CD4-positive, alpha-beta T cell treated with Interleukin-21 for 1 hour (primary cell): ENCODE results near the gene THAP7.
"Not testable (repeated sequence)": the region's sequence is repeated elsewhere in the genome, so short reads cannot be mapped to it uniquely, and the experiment has no call there.

Experiments used
- DNase-seq: peaks from one replicate; pipeline ENCODE4 v3.0.0-alpha.2; 2020

THAP7 gene

GRCh38 chr22:20977019-20977418 lies 24.9 kb downstream of the THAP7 start:
- DNase-seq = no peak

DNA sequence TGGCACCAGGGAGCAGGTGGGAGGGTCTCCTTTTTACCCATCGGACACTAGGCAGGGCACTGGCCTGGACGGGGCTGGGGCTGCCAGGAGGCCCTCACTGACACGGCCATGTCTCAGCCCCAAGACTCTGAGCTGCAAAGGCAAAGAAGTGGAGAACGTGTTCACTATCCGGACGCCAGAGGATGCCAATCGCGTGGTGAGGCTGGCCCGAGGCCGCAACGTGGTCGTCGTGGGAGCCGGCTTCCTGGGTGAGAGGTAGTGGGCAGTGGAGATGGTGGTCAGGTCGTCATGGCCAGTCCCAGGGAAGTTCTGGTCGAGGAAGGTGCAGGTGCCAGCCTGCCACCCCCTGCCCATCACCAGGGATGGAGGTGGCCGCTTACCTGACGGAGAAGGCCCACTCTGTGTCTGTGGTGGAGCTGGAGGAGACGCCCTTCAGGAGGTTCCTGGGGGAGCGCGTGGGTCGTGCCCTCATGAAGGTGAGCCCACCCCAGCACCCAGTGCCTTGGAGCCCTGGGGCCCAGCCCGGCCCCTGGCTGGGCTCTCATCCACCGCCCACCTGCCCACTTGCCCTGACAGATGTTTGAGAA lies 25.5 kb downstream of the THAP7 start:
- DNase-seq = no peak

GRCh38 chr22:20975541-20976290 lies 26.2 kb downstream of the THAP7 start:
- no peak for DNase-seq

GRCh38 chr22:20974336-20974955 lies 27.5 kb downstream of the THAP7 start:
- DNase-seq = no peak

GRCh38 chr22:20973634-20974286 lies 28.2 kb downstream of the THAP7 start:
- DNase-seq = no peak

DNA sequence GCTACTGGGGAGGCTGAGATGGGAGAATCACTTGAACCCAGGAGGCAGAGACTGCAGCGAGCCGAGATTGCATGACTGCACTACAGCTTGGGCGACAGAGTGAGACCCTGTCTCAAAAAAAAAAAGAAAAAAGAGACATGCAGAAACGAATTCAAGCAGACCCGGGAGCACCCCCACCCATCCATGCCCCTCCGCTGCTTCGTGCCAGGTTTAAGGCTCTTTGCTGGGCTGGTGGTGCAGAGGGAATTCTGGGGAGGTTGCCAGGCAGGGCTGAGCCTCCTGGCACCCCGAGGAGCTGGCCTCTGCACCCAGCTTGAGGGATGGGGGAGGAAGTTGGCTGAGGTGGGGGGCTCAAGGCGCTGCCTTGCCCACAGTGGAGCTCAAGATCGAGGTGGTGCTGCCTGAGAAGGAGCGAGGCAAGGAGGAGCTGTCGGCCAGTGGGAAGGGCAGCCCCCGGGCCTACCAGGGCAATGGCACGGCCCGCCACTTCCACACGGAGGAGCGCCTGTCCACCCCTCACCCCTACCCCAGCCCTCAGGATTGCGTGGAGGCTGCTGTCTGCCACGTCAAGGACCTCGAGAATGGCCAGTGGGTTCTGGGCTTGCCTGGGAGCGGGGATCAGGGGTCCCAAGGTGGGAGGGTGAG lies 28.9 kb downstream of the THAP7 start:
- DNase-seq = no peak

DNA sequence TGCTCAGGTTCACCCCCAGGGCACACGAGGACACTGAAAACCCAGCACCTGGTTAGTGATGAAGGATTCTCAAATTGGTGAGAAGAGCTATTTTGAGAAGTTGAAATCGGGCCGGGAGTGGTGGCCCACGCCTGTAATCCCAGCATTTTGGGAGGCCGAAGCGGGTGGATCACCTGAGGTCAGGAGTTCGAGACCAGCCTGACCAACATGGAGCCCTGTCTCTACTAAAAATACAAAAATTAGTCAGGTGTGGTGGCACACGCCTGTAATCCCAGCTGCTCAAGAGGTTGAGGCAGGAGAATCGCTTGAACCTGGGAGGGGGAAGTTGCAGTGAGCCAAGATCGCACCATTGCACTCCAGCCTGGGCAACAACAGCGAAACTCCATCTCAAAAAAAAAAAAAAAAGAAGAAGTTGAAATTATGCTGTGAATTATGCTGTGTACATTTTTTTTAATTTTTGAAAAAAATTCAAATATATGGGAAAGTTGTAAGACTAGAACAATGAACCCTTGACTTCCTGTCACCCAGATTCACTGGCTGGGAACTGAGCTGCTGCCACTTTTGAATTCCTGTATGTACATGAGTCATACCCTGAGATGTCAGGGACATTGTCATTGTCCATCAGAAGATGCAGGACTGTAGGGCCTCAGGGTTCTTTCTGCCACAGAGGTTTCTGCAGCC lies 29.8 kb downstream of the THAP7 start:
- not testable (repeated sequence) for DNase-seq

DNA sequence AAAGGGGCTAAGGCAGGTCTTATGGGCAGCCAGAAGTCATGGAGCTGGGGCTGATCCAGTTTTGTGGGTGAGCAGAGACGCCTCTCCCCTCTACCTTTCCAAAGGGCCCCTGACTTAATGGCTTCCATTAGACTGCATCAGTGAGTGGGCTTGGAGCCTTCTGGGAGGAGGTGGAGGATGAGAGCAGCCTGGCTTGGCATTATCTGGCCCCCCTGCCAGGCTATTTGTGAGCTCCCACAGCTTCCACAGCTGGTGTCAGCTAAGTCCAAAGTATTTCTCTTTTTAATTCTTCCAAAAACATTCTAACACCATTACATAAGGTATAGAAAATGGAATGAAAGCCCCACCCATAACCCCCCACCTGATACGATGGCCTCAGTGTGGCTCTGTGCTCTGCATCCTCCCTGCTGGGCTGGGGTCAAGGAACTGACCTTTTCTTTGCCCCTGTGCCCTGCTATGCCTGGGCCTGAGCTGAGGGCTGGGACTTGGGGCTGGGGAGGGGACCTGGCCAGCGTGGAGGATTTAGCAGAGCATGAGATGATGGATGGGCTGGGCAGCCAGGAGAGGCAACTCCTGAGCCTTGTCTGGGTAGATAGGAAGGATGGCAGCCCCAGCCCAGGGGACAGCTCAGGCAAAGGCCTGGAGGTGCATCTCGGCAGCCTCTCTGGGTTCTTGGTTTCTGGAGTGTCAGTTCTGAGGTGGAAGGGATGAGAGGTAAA lies 30.8 kb downstream of the THAP7 start:
- no peak for DNase-seq

DNA sequence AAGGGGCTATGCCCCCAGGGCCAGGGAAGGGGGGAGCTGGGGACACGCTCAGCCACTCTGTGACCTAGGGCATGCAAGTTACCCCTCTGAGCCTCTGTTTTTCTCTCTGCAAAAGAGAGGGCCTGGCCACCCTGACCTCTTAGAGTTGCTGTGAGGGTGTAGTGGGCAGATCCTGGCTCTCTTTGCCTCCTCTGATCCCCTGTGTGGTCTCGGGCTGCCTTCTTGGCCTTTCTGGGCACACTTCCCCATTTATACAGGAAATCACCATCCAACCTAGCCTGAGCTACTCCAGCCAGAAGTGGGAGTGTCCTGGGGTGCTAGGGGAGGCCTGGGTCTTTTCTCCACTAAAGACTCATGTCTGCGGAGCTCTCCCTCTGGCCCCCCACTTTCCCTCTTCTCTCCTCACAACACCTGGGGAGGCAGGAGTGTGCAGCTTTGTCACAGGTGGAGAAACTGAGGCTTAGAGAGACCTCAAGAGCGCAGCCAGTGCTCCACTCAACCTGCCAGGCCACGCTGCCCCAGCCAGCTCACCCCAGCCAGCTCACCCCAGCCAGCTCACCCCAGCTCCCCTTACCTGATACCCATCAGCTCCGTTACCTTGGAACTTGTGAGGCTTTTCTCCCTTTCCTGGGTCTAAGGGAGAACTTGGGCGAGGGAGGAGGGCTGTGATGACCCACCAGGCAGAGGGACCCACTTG lies 33.5 kb downstream of the THAP7 start:
- no peak for DNase-seq

DNA sequence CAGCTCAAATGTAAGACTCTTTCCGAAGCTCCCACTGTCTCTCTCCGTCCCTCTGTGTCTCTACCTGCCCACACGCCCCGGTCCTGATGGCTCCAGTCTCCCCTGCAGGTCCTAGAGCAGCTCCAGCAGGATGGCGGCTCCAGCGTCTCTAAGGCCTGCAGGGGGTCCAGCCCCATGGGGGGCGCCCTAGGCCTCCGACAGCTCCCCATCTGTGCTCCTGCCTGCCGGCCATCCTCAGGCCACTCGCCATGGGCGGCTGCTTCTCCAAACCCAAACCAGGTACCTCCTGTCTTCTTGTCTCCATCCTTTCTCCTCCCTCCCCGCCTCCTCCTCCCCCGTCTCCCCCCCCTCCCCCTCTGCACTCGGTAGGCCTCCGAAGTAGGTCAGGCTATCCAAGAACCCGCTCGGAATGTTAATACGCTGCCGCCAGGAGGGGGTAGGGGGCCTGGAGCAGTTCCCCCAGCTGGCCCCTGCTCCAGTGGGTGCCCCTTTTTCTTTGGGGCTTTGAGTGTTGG lies 34.2 kb downstream of the THAP7 start:
- no peak for DNase-seq

DNA sequence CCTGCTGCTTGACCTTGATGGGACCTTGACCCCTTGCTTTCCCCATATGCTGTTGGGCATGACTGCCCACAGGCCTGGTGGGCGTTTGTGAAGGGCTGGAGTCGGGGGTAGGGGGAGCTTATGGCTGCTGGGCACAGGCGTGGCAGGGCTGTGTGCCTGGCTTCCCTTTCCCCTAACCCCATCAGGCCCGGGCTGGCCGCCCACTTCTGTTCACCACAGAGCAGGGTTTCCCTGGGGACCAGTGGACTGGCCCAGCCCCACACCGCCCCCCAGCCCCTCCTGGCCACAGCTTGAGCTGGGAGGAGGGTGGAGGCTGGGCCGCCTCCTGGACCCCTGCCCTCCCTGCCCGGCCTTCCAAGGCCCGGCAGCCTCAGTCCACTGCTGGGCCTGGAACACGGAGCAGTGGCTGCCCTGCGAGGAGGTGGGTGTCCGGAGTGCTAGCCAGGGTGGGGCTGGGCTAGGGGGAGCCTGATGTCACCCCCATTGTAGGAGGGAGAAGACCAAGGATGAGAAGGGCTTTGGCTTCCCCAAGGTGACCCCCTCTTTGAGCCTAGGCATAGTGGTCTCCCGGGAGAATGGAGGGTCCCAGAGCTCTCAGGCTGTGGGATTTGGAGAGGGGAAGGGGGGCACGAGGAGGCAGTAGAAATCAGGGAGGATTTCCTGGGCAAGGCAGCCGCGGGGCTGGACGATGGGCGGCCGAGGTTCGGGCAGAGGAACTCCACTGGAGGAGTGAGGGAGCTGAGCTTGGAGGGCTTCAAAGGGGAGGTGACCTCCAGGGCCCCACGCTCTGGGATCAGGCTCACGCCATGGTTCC lies 34.8 kb downstream of the THAP7 start, which contains the start of gene AIFM3:
Gene AIFM3, plus strand, starts transcription at position 373 of the 814 bp plus-strand sequence. CDS start 690 bp downstream, outside the sequence.
- DNase-seq = no peak

DNA sequence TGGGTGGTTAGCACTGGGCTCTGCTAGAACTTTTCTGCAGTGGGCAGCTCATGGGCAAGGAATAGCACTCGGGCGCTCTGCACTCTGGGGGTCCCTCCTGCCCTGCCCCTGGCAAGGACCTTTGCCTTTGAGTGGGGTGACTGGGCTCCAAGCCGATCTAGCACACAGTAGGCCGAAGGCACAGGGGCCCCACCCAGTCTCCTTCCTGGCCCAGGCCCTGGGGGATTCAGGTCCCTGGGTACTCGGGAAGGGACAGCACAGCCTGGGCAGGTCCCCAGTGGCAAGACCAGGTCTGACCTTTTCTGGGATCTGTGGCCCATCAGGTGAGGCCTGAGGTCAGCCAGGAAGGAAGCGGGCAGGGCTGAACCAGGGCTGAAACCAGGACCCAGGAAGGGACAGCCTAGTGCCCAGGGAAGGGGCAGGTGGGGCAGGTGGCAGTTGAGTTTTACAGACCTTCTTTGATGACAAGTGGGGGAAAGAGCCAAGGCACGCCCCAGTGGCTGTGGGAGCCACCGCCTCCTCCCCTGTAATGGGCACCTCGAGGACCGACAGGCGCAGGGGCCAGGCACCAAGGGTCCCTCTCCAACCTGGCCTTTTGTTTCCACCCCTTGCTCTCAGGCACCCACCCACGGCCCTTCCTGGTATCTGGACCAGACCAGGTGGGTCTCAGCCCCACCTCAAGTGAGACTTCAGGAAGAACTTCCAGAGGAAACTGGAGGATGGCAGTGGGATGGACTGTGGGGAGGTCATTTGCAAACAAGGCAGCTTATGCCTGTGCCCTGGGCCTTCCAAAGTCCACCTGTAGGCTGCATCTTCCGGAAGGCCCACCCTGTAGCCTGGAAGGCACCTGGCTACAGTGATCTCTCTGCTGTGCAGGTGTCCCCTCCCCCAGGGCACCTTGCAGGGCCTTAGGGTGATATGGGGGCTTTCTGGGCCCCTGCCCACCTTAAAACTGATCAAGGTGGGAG lies 35.7 kb downstream of the THAP7 start:
- DNase-seq = no peak

DNA sequence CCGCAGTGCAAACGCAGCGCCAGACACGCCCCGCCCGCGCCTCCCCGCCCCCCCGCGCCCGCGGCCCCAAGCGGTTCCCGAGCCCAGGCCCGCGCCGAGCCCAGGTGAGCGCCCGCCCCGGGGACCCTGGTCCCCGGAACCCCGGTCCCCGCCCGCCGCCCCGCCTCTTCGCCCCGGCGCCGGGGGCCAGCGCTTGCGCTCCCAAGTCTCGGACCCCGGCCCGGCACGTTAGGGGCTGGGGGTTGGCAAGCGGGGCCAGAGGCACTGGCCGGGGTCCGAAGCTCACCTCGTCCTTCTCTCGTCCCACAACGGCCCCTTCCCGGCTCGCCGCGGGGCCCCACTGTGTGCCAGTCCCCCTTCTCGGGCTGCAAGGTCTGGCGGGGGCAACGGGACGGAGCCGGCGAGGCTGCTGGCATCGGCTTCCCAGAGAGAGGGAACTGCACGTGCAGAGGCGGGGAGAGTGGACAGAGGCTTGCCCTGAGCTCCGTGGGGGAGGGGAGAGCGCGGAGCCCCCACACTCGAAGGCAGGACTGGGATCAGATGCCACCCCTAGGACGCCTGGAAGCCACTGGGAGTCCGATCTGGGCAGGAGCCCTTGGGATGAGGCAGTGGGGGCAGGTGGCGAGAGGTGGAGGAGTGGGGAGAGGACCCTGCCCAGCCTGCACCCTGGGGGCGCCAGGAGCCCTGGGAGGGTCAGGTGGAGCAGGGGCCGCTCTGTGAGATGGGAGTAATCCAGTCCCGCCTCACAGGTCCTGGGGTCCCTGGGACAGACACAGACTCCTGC lies 36.6 kb downstream of the THAP7 start:
- DNase-seq = no peak

- DNase-seq = no peak
Observed at GRCh38 chr22:20964799-20965103, 37.2 kb downstream of the THAP7 start.

DNA sequence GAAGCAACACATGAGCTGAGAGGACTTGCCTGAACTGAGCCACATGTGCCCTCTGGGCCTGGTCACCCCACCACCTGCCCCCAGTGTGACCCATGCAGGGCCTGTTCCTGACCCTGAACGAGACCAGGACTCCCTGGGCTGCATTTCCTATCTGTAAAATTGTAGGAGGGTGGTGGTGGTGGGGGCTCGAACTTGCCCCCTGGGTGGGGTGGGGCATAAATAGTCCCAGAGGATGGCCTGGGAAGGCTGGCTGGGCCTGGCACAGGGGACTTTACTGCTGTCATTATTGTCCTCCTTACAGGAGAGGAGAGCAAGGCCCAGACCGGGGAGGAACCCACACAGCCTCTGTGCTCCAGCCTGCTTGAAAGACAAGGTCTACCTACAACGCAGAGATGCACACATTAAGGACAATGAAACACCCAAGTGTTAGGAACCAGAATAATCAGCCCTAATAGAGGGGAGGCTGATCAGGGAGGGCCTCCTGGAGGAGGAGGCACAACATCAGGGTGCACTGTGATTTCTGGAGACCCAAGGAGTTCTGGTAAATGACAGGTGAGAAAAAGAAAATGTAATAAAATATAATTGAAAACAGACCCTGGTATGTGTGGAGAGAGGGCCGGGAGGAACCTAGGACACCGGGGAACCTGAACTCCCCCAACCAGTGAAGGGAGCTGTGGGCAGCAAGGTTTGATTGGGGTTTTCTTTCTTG lies 37.7 kb downstream of the THAP7 start:
- DNase-seq = no peak

DNA sequence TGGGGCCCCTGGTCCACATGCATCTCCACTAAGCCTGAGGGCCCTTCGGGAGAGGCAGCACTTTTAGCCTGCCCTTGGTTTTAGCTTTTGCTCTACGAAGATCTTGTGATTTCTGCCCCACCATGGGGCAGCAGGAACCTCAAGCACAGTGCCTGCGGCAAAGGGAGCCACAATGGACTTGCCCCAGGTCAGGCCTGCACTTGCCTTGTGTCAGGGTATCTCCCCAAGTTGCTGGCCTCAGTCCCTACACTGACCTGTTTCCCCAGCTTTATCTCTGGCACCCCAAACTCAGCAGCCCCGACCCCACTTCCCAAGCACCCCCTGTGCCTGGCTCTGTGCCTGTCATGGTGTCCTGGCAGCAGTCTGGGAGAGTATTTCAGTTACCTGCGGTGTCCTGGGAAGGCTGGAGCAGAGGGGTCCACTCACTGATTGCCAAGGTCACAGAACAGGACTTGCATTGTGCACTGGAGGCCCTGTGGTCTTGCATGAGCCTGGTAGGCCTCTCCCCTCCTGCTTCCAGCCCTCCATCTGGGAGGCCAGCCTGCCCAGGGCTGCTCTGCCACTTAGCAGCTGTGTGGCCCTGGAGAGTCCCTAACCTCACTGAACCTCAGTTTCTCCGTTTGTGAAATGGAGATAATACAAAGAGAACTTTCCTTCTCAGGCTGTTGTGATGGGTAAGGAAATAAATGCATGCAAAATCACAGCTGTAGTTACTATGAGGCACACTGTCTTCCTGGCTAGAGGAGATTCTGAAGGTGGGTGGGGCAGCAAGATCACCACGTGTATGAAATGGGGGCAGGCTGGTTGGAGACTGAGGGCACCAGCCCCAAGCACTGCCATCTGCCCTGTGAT lies 38.5 kb downstream of the THAP7 start:
- DNase-seq = no peak
